K562 (cell line): ENCODE results near the gene EZH1. TPM values are rescaled to one million over a fixed set of nuclear protein-coding genes. Genes with fewer than 3 reads are reported as not detected.

ENCODE experiments used
- ATAC-seq: fragments of 200-7000 bp; cut with Tn5 transposase; 3 replicates; pipeline ENCODE4 v1.9.1; 2020; ENCODE audit warnings: moderate library complexity
- BruUV-seq: library from RNA; stranded (reverse); fragments of 400-500 nt; replicated peaks from 2 replicates; lab custom pipeline; 2021; lab: Mats Ljungman, UMichigan
- CTCF ChIA-PET: fragments of 300-600 bp; formaldehyde crosslinking; extraction: SDS; loops from one replicate; lab custom pipeline; 2021; ENCODE audit warnings: low intra/inter-chr PET ratio; lab: Yijun Ruan, JAX
- POLR2A ChIA-PET: fragments of 300-600, 350-650 bp; sonication (Branson Sonifier 250); formaldehyde crosslinking; extraction: SDS; loops from one replicate; lab custom pipeline; 2021; ENCODE audit warnings: antibody characterized with exemption, inconsistent platforms; lab: Yijun Ruan, JAX
- DNase-seq, 4 experiments: peaks; one replicate each; pipeline versions ENCODE4 v3.0.0 to v3.0.0-alpha.2; 2011 to 2018; ENCODE audit warnings: low spot score in 3 of 4, mixed read lengths in 3 of 4; ENCODE audit errors: extremely low read depth in 1 of 4
- FAIRE-seq: peaks from 2 replicates; lab custom pipeline; 2011; peaks lifted over from hg19 to GRCh38; lab: Jason Lieb, UNC
- H2AFZ ChIP-seq: 2 replicates; pipeline ENCODE4 v1.6.0; 2011; ENCODE audit warnings: low read depth, low read length, control low read depth, inconsistent platforms
- H3K27ac ChIP-seq: fragments of 200-600 bp; 3 replicates; pipeline ENCODE4 v1.8.0; 2011; ENCODE audit warnings: low read depth, mild to moderate bottlenecking, control low read depth, inconsistent platforms, low read length, moderate library complexity, mixed read lengths; ENCODE audit errors: extremely low read depth
- H3K27me3 ChIP-seq, 2 experiments: fragments of 300-600 bp in 1 of 2; 2 replicates in 1 of 2; 3 replicates in 1 of 2; pipeline versions ENCODE4 v1.6.0 to v1.8.0; 2011; ENCODE audit warnings: inconsistent platforms in 2 of 2, low read length in 2 of 2, mild to moderate bottlenecking in 1 of 2, mixed read lengths in 1 of 2, moderate library complexity in 1 of 2; ENCODE audit not compliant: control insufficient read depth in 2 of 2, insufficient read depth in 2 of 2
- H3K36me3 ChIP-seq: fragments of 300-600 bp; 3 replicates; pipeline ENCODE4 v1.8.0; 2011; ENCODE audit warnings: mild to moderate bottlenecking, low read length, inconsistent platforms; ENCODE audit not compliant: control insufficient read depth, insufficient read depth
- H3K4me1 ChIP-seq, 2 experiments: fragments of 200-600 bp in 1 of 2; replicated peaks in 1 of 2; 2 replicates in 1 of 2; 3 replicates in 1 of 2; pipeline versions ENCODE4 v1.5.1 to v1.8.0; 2011; ENCODE audit warnings: inconsistent platforms in 2 of 2, low read length in 2 of 2, mild to moderate bottlenecking in 1 of 2, mixed read lengths in 1 of 2, moderate library complexity in 1 of 2; ENCODE audit not compliant: control insufficient read depth in 2 of 2, insufficient read depth in 2 of 2
- H3K4me2 ChIP-seq: 2 replicates; pipeline ENCODE4 v1.6.1; 2011; ENCODE audit warnings: low read length, control low read depth, inconsistent platforms, mixed read lengths; ENCODE audit not compliant: insufficient read depth
- H3K4me3 ChIP-seq: fragments of 200-600 bp; sonication (generic), shearing (Covaris generic); 2 replicates; pipeline ENCODE4 v1.5.1; 2016; ENCODE audit warnings: control low read depth, inconsistent platforms
- H3K79me2 ChIP-seq: fragments of 200-600 bp; 3 replicates; pipeline ENCODE4 v1.8.0; 2011; ENCODE audit warnings: low read length, inconsistent platforms; ENCODE audit not compliant: control insufficient read depth, insufficient read depth
- H3K9ac ChIP-seq, 2 experiments: 2 replicates each; pipeline versions ENCODE4 v1.6.0 to v1.6.1; 2011; ENCODE audit warnings: low read depth in 2 of 2, low read length in 2 of 2, control low read depth in 1 of 2, inconsistent platforms in 1 of 2, mild to moderate bottlenecking in 1 of 2, mixed read lengths in 1 of 2; ENCODE audit not compliant: insufficient read depth in 1 of 2
- H3K9me1 ChIP-seq: one replicate; pipeline ENCODE4 v1.6.0; 2011; ENCODE audit warnings: inconsistent platforms, mild to moderate bottlenecking, low read length, moderate library complexity; ENCODE audit not compliant: control insufficient read depth, insufficient read depth
- H3K9me3 ChIP-seq: replicated peaks from 2 replicates; pipeline ENCODE4 v1.5.1; 2011; ENCODE audit warnings: low read depth, low read length, inconsistent platforms; ENCODE audit not compliant: control insufficient read depth, insufficient read depth
- H4K20me1 ChIP-seq: replicated peaks from 2 replicates; pipeline ENCODE4 v1.6.1; 2011; ENCODE audit warnings: low read length, inconsistent platforms, mixed read lengths; ENCODE audit not compliant: control insufficient read depth, insufficient read depth
- ARID2 ChIP-seq: fragments of 450-650 bp; IDR thresholded peaks from 2 replicates; pipeline ENCODE4 v1.6.1; 2017; ENCODE audit warnings: antibody characterized with exemption, mild to moderate bottlenecking
- ESRRB ChIP-seq: fragments of 250-450 bp; sonication (Bioruptor Pico); IDR thresholded peaks from 2 replicates; pipeline ENCODE4 v1.5.0; 2020; ENCODE audit warnings: mild to moderate bottlenecking, moderate library complexity, borderline replicate concordance
- FOXJ3 ChIP-seq: sonication (generic); formaldehyde crosslinking; IDR thresholded peaks from 2 replicates; pipeline ENCODE4 v1.4.0; 2020; ENCODE audit warnings: mild to moderate bottlenecking, missing genetic modification reagents
- HNRNPK ChIP-seq: fragments of 200-400 bp; formaldehyde crosslinking; IDR thresholded peaks from one replicate; pipeline ENCODE4 v1.6.1; 2018; ENCODE audit warnings: mild to moderate bottlenecking, low read depth, low read length; ENCODE audit not compliant: poor library complexity, severe bottlenecking
- KLF10 ChIP-seq: fragments of 250-450 bp; sonication (Bioruptor Pico); IDR thresholded peaks from 2 replicates; pipeline ENCODE4 v1.6.1; 2021; ENCODE audit warnings: matching md5 sums
- MXI1 ChIP-seq: IDR thresholded peaks from 2 replicates; pipeline ENCODE4 v1.6.1; 2011; ENCODE audit warnings: low read depth, mild to moderate bottlenecking, improper control_type of control experiment, low read length
- NCOA1 ChIP-seq: fragments of 450-650 bp; IDR thresholded peaks from 2 replicates; pipeline ENCODE4 v1.6.1; 2016; ENCODE audit warnings: low read depth
- TCF7 ChIP-seq: sonication (generic); IDR thresholded peaks from 2 replicates; pipeline ENCODE4 v1.6.1; 2016; ENCODE audit warnings: antibody characterized with exemption, borderline replicate concordance
- ZNF143 ChIP-seq: sonication (generic); formaldehyde crosslinking; IDR thresholded peaks from 2 replicates; pipeline ENCODE4 v1.9.0; 2022; ENCODE audit warnings: mild to moderate bottlenecking, missing genetic modification reagents
- ZNF830 ChIP-seq: fragments of 250-450 bp; sonication (Bioruptor Pico); IDR thresholded peaks from 2 replicates; pipeline ENCODE4 v1.5.0; 2021; ENCODE audit warnings: mild to moderate bottlenecking
- ZSCAN32 ChIP-seq: fragments of 450-650 bp; formaldehyde crosslinking; IDR thresholded peaks from 2 replicates; pipeline ENCODE4 v1.4.0; 2020; ENCODE audit warnings: mild to moderate bottlenecking, moderate library complexity
- WGBS: fragments of 100-300 bp; shearing (Covaris generic); methylation state at CpG from one replicate; pipeline ENCODE4 v1.1.6; 2016; ENCODE audit warnings: low coverage, mixed read lengths; ENCODE audit not compliant: insufficient coverage; ENCODE audit errors: missing lambda C conversion rate; 5-methylcytosine and 5-hydroxymethylcytosine counted together
- in situ Hi-C: fragments of 300-500 bp; cut with MboI; formaldehyde crosslinking; loops from 4 replicates; pipeline ENCODE4 v1.15.0; 2018; ENCODE audit warnings: inconsistent platforms, mixed read lengths
- intact Hi-C: fragments of 100-400 bp; cut with micrococcal nuclease; formaldehyde crosslinking; loops from 2 replicates; pipeline ENCODE4 v1.14.2; 2022
- polyA plus RNA-seq, 8 experiments: library from polyadenylated mRNA; depleted of rRNA in 4 of 8; stranded (reverse) in 5 of 8; unstranded in 3 of 8; fragments of >200 nt; fragmentation: Nextera tagmentation in 2 of 8; fragmentation: Illumina TruSeq in 1 of 8; extraction: Ambion mirVana in 2 of 8; extraction: Trizol in 1 of 8; gene quantifications; 2 replicates each; pipeline versions ENCODE4 v1.2.1 to v1.2.3, GENCODE V29; 2011 to 2014; ENCODE audit warnings: inconsistent platforms in 1 of 8, missing spikeins in 1 of 8
- total RNA-seq, 7 experiments: library from RNA; depleted of rRNA in 6 of 7; stranded (reverse); fragments of >200 nt in 6 of 7; fragmentation: Illumina TruSeq in 2 of 7; extraction: Trizol in 2 of 7; gene quantifications; 2 replicates each; pipeline versions ENCODE4 v1.2.1 to v1.2.3, GENCODE V29; 2011 to 2021; ENCODE audit warnings: low replicate concordance in 1 of 7
- TF ChIP-seq, protein P1 (sequence below), 2 experiments: fragments of 450-650 bp; IDR thresholded peaks; 2 replicates each; pipeline ENCODE4 v1.6.1; 2016
- TF ChIP-seq, protein P2 (sequence below): fragments of 450-650 bp; IDR thresholded peaks from 2 replicates; pipeline ENCODE4 v1.6.1; 2016; ENCODE audit warnings: antibody characterized with exemption

EZH1 gene
- total and polyA plus RNA-seq, 9 of the 15 experiments (the other 6 are each of a cell fraction or from before 2014, with no cell fraction given): 8.6 to 40.8 (median 22.9) TPM

DNA sequence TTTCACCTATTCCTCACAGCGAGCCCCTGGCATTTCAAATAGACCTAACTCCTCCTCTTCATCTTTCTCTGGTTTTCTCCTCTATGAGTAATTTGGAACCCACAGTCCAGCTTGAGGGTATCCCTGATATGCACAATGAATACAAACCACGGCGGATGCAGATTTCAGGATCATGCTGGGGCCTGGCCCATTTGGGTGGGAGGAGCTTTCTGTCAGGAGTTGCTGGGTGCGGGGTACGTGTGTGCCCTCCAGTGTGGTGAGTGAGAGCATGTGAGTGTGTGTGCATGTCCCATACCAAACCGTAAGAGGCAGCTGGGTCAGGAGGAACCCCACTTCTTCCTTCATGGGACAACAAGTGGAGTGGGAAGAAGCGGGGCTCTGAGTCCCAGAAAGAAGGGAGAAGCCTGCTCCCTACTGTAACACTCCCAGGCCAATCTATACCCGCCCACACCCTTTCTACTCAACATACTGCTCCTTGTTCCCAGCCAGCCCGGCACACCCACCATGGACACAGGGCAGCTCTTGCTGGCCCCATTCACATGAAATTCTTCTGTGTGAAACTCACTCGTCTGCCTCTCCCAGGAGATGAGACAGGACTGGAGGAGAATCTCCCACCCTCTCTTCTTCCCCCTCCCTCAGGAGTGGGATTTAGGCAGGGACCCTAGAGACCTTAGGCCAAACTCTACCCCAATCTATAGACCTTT is 44.1 kb downstream of the EZH1 start:
- intact Hi-C loops: no loop called here
- FAIRE-seq (no peak), ATAC-seq (no peak), DNase-seq (no peak)
- Histone ChIP-seq H3K79me2 (no peaks in the 10 kb centered on the region), H3K4me1 (peaks cover 28 to 30% of the 10 kb centered on the region in 2 experiments), H3K4me2 (no peak overlapping the region), H3K36me3 (peaks cover 43% of the 10 kb centered on the region), H3K9me1 (no peaks in the 10 kb centered on the region), H3K27me3 (no peaks in the 10 kb centered on the region), H2AFZ (no peak overlapping the region), H3K9me3 (no peaks in the 10 kb centered on the region), H4K20me1 (no peaks in the 10 kb centered on the region), H3K27ac (no peak overlapping the region), H3K9ac (peak overlapping the region in 1 of 2 experiments; percentile 14; a peak in 1 of 4 replicates), H3K4me3 (no peak overlapping the region)
- BruUV-seq: no TSS peak
- CTCF ChIA-PET: no interaction called here
- 72% methylated on average over 9 of the region's 10 CpGs for WGBS
- POLR2A ChIA-PET: interaction anchor here (0.6 to 2.5 kb wide), 4 partner anchors 10 to 298 kb away, joined by 3 to 11 read pairs (median 4); no protein-coding TSS in a partner anchor
- TF ChIP-seq ESRRB (no peak), TCF7 (no peak), ARID2 (no peak), ZNF830 (no peak), NCOA1 (no peak), MXI1 (no peak), FOXJ3 (CRISPR knock-in tag) (no peak), ZNF143 (no peak), ZSCAN32 (CRISPR knock-in tag) (no peak), KLF10 (CRISPR knock-in tag) (no peak), HNRNPK (no peak)
- TF ChIP-seq, protein P1, sequence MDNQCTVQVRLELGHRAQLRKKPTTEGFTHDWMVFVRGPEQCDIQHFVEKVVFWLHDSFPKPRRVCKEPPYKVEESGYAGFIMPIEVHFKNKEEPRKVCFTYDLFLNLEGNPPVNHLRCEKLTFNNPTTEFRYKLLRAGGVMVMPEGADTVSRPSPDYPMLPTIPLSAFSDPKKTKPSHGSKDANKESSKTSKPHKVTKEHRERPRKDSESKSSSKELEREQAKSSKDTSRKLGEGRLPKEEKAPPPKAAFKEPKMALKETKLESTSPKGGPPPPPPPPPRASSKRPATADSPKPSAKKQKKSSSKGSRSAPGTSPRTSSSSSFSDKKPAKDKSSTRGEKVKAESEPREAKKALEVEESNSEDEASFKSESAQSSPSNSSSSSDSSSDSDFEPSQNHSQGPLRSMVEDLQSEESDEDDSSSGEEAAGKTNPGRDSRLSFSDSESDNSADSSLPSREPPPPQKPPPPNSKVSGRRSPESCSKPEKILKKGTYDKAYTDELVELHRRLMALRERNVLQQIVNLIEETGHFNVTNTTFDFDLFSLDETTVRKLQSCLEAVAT (IDR thresholded peaks at IDR 0.05): no peak
- TF ChIP-seq, protein P2, sequence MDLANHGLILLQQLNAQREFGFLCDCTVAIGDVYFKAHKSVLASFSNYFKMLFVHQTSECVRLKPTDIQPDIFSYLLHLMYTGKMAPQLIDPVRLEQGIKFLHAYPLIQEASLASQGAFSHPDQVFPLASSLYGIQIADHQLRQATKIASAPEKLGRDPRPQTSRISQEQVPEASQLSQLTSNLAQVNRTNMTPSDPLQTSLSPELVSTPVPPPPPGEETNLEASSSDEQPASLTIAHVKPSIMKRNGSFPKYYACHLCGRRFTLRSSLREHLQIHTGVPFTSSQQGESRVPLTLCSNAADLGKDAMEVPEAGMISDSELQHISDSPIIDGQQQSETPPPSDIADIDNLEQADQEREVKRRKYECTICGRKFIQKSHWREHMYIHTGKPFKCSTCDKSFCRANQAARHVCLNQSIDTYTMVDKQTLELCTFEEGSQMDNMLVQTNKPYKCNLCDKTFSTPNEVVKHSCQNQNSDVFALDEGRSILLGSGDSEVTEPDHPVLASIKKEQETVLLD: no peak
- in situ Hi-C loops: no loop called here
